HG03280 (cell line): Measurements from ENCODE around the gene SEMA3F.
A peak's percentile ranks its signal among the peaks of the same experiment; 100 is the strongest.

Source experiments
- ATAC-seq: cut with Tn5 transposase; IDR thresholded peaks from one replicate; pipeline ENCODE4 v1.9.1; 2021; ENCODE audit warnings: mild to moderate bottlenecking, moderate library complexity; ENCODE audit not compliant: unreplicated experiment

SEMA3F gene

GRCh38 chr3:50230104-50230793 lies 75.1 kb downstream of the SEMA3F start:
- no peak for ATAC-seq

GRCh38 chr3:50230794-50231125 lies 75.6 kb downstream of the SEMA3F start:
- ATAC-seq = no peak

- ATAC-seq = no peak
Observed at GRCh38 chr3:50231581-50231980, 76.5 kb downstream of the SEMA3F start.

GRCh38 chr3:50232303-50232702 lies 77.2 kb downstream of the SEMA3F start:
- no peak for ATAC-seq

GRCh38 chr3:50233176-50233575 lies 78.1 kb downstream of the SEMA3F start:
- no peak for ATAC-seq

- ATAC-seq = peak; percentile 93
Observed at GRCh38 chr3:50235716-50236483, 80.8 kb downstream of the SEMA3F start, which contains the start of gene GNAI2. TSS of gene GNAI2 (plus strand) at chr3:50236204. CDS start at chr3:50236336, 132 bp downstream.

- no peak for ATAC-seq
Observed at GRCh38 chr3:50236484-50237132, 81.5 kb downstream of the SEMA3F start.

- no peak for ATAC-seq
Observed at GRCh38 chr3:50237133-50237651, 82.1 kb downstream of the SEMA3F start.

GRCh38 chr3:50237754-50238548 lies 82.8 kb downstream of the SEMA3F start:
- ATAC-seq = peak; percentile 31

GRCh38 chr3:50238549-50239026 lies 83.5 kb downstream of the SEMA3F start:
- no peak for ATAC-seq
